Glomerular visceral epithelial cell (primary cell): ENCODE measurements around the gene HLF.

Experiments
- DNase-seq: peaks from one replicate; pipeline ENCODE4 v3.0.0-alpha.2; 2016; ENCODE audit errors: extremely low spot score

HLF gene

DNA sequence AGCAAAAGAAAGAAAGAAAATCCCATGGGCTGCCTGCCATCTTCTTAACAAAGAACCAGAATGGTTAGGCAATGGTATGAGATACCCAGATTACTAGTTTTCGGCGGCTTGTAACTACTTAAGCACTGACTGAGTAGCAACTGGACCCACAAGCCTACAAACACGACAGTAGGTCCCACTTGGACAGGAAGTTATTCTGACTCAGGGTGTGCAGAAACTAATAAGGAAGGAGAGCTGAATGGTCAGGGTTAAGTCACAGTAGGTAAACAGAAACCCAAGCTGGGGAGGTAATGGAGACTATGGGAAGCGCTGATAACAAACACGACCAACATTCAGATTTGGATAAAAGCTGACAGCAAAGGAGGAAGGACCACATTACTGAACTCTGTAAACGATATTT, 10.4 kb upstream of the HLF start:
- DNase-seq, result no peak

DNA sequence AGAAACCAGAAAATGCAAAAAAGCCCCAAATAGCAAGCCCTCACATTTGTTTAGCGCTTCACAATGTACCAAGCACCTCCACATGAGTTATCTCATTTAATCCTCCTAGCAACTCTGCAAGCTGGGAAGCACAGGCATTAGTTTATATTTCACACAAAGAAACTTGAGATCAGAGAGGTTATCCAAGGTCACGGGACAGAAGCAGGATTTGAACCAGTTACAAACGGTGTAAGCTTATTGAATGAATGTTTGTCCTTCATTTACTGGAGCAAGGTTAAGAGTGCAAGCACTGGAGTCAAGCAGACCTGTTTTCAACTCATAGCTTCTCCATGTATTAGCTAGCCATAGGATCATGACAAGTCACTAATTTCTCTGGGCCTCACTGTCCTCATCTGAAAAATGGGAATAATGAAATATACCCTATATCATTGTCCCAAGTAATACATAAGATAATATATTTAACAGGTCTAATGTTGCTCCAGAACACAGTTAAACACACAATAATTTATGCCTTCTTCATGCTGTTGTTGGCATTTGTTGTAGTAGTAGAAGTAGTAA, 6.1 kb upstream of the HLF start:
- no peak for DNase-seq

DNA sequence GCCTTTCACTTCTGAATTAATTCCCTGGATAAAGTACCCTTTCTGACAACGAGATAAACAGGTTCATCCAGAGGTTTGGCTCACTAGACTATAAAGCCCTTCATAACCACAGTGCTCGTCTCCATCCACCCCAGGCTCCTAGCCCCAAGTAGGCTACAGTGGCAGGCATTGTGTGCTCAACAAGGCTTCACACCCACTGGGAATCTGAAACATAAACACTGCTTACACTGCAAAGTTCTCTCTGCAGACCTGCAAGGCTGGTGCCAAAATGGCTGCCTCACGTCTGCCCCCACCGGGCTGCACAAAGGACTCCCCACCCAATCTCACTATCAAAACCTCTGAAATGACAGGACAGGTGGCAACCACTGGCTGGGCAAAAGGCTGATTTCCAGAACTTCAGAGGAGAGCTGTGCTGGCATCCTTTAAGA, 5.1 kb upstream of the HLF start:
- DNase-seq, result no peak

DNA sequence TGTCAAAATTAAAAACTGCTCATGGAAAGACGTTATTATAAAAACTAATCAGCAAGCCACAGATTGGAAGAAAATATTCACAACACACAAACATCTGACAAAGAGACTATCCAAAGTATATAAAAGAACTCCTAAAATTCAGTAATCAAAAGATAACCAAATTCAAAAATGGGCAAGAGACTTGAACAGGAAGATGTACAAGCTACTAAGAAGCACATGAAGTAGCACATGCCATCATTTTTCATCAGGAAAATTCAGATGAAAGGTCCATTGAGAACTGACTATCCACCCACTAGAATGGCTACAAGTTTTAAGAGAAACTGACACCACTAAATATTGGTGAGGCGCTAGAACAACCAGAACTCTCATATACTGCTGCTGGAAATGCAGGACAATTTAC, 3.4 kb upstream of the HLF start:
- no peak for DNase-seq

DNA sequence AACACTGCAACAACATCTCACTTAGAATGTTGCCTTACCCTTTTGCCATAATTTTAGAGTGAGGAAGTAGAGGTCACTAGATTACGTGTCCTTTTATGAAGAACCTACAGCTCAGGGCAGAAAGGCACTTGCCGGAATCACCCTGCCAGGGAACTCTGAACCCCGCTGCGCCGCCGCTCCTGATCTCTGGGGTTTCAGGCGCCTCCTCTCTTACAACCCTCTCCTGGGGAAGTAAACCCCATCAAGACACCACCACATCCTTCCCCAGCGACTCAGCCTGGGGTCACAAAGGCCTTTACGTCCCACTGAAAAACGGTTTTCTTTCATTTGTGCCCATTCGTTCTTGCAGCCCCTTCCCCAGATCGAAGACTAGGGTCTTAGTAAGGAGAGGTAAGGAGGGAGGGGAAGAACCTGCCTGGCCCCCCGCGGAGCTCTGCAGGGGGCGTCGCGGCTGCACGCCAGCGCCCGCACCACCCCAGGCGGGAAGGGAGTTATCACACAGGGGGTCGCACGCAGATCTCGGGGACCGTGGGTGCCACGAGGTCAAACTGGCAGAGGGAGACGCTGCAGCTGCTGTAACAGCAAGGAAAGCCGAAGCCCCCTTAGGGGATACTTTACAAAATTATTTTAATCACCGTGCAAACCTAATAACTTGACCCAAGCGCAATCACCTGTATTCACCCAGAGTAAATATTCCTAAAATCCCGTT, 1.0 kb upstream of the HLF start:
- DNase-seq, result no peak

DNA sequence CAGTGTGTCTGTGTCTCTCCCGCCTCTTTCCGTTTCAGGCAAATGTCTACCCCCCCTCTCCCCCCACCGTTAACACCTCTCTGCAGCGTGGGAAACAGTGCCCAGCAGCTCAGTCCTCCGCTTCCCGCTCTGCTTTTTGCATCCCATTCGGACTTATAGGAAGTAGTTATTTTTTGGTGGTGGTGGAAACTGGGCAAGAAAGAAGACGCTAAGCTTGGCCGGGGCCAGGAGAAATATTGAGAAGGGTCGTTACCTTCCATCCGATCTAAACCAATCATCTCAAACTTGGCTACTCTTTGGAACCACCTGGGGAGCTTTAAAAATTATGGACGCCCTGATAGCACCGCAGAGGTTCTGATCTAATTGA, 499 bp upstream of the HLF start:
- no peak for DNase-seq

DNA sequence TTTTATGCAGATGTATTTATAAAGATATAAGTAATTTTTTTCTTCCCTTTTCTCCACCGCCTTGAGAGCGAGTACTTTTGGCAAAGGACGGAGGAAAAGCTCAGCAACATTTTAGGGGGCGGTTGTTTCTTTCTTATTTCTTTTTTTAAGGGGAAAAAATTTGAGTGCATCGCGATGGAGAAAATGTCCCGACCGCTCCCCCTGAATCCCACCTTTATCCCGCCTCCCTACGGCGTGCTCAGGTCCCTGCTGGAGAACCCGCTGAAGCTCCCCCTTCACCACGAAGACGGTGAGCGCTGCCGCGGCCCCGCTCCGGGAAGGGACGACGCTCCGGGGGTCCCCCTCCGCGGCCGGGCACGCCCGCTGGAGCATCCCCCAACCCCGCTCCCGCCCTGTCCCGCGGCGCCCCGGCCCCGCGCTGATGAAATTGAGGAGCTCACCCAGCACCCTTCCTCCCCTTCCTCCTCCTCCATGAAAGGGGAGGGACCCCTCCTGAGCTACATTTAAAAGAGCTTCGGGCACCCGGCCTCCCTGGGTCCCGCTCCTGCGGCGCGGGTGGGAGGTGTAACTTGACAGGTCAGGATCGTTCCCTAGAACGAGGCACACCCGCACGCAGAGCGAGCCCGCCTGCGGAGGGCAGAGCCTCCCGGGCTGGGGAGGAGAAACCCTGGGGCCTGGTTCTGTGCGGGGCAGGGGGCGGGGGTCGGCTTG, 706 bp downstream of the HLF start:
- no peak for DNase-seq

DNA sequence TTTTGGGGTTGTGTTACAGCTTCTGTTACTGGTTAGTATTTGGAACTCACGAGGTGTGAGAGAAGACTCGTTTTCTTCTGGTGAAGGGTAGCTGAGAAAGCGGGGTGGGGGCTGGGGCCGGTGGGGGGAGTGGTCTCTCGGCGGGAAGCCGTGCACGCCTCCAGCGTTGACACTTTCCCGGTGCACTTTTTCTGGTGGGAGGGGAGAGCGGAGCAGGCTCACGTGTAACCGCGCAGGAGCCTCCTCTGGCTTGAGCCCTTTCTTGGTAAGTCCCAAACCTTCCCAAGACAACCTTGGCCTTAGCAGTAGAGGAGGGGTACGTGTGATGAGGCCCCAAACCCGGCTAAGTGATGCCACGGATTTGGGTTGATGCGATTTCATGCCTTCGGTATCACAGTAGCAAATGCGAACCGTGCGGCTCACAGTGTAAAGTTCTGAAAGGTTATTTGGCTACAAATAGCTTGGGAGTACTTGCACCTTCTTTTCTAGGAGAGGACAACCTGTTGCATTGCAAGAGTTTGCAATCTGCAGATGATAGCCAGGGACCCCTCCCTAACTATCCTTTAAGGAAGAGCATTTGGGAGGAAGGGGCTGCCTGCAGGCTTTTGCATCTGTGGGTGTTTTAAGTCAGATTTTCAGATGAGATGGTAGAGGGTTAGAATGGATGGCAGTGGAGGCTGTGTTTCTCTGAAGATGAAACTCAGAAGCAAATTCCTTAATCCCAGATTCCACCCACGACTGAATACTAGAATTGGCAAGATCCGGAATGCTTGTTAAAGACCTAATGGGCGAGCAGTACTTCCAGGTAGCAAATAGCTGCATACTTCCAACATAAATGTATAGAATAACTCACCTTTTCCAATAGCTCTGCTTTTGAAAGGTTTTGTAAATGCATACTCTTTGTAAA, 1.5 kb downstream of the HLF start:
- no peak for DNase-seq

DNA sequence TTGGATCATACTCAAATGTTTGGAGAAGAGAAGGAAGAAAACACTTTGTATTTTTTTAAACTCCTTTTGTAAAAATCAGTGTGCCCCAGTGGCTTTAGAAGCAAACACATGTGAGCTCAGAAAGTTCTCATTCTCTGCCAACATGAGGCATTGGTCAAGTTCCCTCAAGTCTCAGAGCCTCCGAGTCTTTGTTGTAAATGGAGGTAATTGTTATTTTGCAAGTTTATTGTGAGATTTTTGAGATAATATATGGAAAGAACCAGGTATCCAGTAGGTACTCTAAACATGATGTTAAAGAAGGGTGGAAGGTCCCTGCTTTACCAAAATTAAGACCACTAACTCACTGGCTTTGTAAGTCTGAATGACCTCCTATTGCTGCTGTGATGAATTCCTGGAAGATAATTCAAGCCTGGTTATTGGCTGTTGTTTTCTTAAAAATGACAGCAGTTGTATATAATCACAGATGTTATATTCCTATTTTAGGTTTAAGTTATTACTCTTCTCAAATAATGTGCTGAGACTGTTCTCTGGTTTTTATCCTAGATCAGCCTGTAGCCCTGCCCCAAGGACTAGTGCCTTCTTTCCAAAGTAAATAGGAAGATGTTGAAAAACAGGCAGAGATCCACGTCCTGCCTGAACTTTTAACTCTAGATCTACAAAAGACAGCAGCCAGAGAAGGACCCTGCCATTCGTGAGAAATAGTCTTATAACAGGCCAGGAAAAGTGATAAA, 2.4 kb downstream of the HLF start:
- no peak for DNase-seq

DNA sequence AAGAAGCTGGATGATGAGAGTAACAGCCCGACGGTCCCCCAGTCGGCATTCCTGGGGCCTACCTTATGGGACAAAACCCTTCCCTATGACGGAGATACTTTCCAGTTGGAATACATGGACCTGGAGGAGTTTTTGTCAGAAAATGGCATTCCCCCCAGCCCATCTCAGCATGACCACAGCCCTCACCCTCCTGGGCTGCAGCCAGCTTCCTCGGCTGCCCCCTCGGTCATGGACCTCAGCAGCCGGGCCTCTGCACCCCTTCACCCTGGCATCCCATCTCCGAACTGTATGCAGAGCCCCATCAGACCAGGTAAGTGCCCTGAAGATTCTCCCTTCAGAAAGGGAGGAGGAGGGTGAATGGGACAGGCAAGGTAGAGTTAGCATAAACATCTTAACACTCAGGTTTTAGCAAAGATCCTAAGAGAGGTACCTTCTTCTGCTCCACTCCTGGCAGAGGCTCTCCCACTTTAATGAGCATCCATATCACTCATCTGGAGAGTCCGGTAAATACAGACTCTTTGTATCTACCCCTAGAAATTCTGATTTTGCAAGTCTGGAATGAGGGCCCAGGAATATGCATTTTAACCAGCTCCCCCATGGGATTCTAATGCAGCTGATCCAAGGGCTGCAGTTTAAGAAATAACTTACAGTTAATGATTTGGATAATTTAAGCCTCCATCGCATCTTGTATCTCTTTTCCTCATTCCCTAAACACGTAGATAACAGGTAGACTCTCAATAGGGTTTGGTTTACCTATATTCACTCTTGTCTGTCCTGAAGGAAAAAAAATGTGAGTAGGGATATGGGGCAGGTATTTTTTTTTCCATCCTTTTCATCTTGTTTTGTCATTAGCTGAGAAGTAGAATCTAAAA, 3.3 kb downstream of the HLF start:
- no peak for DNase-seq

DNA sequence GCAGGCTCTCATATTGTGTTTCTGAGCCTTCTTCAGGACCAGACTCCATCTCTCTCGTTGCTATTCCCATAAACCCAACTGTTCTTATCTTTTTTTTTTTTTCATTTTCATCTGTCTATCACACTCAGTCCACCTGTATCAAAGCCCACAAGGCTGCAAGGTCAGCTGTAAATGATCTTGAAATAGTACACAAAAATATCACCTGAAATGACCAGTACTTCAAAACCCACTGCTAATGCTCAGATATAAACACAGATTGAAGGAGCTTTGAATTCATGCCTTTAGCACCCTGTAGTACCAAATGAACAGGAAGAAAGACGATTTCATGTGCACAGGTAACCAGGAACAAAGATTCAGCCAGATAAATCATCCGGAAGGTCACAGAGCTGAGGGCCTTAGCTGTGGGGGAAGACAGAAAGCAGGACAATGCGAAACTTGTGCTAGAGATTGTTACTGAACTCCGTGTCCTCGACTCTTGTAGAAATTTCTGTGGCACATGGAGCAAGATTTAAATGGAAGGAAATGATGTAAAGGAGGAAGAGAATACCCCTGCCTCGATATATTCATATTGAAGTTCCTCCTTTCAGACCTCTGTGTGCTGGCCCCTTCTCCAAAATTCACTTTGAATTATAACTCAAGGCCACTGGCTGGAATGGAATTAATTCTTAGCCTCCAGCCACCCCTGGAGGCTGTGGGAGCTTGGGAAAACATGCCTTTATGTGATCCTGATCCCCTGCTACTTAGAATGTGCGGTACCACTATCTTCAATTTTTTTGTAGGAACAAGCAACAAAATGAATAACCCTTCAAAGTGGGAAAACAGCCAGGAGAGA, 4.1 kb downstream of the HLF start:
- DNase-seq, result no peak

DNA sequence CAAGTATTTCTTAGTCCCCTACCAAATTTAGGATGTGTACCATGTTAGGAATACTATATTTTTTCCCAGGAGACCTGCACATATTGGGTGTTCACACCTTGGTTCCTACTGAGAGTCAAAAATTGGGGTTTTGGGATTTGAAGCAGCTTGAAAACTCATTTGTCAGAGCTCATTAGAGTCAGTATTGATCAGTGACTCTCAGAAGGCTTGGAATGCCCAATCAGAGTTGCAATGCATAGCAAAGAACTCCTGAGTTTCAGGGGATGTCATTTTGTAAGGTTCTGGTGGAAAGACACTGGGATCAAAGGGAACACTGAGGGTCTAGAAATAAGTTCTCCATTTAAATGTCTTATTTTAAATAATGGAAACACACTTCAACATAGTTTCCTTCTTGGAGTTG, 5.1 kb downstream of the HLF start:
- no peak for DNase-seq

DNA sequence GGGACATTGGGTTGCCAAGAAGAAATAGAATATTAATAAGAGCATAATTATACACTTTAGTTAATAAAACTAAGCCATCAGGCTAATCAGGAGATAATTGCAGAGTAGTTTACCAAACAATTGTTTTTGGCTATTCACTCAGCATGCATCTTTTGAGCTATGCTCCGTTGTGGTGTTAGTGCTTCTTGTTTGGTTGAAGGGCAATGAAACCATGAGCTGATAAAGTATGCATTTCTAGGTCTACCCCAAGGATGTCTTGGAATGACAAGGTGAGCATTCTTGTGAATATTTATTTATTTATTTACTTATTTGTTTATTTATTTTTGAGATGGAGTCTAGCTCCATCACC, 6.4 kb downstream of the HLF start:
- no peak for DNase-seq

DNA sequence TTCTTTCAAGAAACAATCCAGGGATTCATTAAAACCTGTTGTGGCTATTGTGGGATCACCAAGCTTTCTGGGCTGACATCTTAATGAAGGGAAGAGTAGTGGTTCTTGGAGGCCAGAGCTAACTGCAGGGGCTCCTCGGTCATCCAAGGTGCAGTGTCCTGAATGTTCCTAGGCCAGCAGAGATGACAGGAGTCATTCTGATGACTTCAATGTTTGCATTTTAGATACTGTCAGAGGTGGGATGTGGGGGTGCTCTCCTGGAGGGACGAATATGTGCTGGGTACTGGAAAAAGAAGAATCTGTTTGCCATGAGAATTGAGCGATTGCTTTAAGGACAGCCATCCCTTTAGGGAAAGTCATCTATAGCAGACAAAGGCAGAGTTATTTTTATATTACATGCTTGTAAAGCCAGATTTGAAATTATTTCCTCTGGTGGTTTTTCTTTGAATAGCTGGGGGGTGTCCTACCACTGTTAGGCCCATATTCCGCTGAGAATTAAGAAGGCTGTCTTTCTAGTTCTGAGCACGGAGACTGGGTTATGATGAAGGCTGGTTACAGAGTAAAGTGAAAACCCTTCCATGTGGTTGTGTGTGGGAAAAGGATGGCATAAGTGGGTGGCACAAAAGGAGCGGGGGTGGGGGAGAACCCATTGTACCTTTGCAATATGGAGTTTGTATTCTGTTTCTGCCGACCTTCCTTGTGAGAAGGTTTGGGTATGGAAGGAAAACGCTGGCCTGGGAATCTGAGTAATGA, 7.4 kb downstream of the HLF start:
- no peak for DNase-seq

DNA sequence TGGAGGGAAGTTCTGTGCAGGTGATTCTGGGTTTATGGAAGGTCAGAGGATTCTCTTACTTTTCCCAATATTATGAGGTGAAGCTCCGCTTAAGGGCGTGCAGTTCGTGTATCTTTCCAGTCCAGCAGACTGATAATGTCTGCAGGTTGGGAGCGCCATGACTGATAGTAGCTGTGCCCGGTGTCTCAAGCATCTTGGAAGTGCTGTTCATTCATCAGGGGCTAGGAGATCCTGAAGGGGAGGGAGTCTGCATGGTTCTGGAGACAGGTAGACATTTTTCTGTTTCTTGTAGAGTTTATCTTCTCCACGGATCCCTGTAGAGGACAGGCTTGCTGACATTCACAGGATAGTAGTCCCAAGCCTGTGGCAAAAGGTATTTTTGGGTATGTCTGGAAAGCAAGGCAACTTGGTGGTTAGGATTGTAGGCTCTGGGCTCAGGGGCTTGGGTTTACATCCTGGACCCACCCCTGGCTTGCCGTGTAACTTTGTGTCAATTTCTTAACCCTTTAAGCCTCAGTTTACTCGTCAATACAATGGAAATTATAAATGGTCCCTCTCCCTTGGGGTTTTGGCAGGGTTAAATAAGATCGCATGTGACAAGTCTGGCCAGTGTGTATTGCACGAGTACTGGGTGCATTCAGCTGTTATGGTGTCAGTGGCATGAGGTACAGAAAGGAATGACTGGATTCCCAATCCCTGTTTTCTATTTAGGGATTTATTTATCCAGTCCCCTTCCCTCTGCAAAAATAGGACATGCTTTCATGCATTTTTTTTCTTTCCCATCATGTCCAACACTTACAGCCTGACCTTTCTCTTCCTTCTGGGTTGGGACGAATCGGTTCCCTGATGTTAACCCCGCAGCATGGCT, 8.2 kb downstream of the HLF start:
- no peak for DNase-seq

DNA sequence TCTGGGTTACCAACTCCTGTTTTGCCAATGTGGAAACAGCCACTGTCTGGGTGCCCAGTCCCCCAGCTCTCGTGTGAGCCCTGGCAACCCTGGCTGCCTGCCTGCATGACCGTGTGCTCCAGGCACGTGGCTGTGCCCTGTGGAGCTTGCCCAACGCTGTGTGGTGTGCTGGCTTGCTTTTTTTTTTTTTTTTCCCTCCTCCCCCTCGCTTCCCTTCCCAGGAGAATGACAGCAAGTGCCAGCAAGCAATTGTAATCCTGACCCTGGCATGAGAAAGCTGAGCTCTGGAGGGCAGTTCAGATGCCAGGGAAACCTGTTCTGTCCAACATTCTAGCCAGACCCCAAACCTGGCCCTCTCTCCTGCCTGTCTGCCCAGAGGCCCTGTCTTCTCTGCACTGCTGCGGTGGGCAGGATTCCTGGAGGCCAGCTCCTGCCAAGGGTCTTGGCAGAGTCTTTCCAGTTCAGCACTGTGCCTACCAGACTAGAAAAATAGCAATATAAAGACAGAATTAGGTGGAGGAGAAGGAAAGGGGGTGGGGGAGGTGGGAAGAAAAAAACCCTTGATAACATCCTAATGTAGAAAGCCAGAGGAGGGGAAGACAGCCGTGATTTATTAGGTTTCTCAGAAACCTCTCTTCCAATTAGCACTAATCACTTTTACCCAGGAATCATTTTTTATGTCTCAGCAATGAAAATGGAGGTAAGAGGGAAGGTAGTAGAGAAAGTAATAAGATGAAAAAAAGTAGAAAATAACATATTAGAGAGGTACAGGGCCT, 9.0 kb downstream of the HLF start:
- peak; percentile 47 for DNase-seq
